ENCODE data around the gene STX12.

GRCh38 chr1:27770293-27770830 is 2.7 kb upstream of the STX12 start:
- TF ChIP-seq CTCF (IDR thresholded peaks at IDR 0.05) (no peak), POLR2A (IDR thresholded peaks at IDR 0.05) (no peak), EP300 (IDR thresholded peaks at IDR 0.05) (no peak)

All from ovary (tissue), 3 donors.